GM23338 (cell line): ENCODE results near the gene ERI3.

ENCODE experiments used
- CREB1 ChIP-seq: fragments of 250-450 bp; sonication (Bioruptor Pico); IDR thresholded peaks from 2 replicates; pipeline ENCODE4 v1.5.0; 2020; ENCODE audit warnings: low read depth, mild to moderate bottlenecking, moderate library complexity
- CTCF ChIP-seq, 2 experiments: fragments of 200-600 bp in 1 of 2; sonication (generic) in 1 of 2; conservative IDR thresholded peaks; 2 replicates each; pipeline versions ENCODE4 v1.5.1 to v1.6.1; 2016 to 2017; ENCODE audit warnings: antibody characterized with exemption in 2 of 2, low read depth in 2 of 2, mild to moderate bottlenecking in 2 of 2, moderate library complexity in 1 of 2
- EZH2 ChIP-seq: fragments of 200-600 bp; sonication (generic); IDR thresholded peaks from one replicate; pipeline ENCODE4 v1.8.0; 2017; ENCODE audit warnings: antibody characterized with exemption, mild to moderate bottlenecking, low read depth; ENCODE audit not compliant: unreplicated experiment
- POLR2AphosphoS5 ChIP-seq: IDR thresholded peaks from 2 replicates; pipeline ENCODE4 v1.6.1; 2016; ENCODE audit warnings: antibody characterized with exemption, low read depth
- REST ChIP-seq: IDR thresholded peaks from one replicate; pipeline ENCODE4 v1.6.1; 2018; ENCODE audit warnings: antibody characterized with exemption; ENCODE audit not compliant: unreplicated experiment

- no peak for TF ChIP-seq CTCF (conservative IDR thresholded peaks at IDR 0.05; ENCODE audit: low read depth in 2 of 2)
- TF ChIP-seq EZH2, result no peak
- no peak for TF ChIP-seq CREB1 (CRISPR knock-in tag)
- no peak for TF ChIP-seq REST
- TF ChIP-seq POLR2AphosphoS5, result no peak
Measured at GRCh38 chr1:44246806-44247205, 108.3 kb downstream of the ERI3 start.
